Tibial nerve (tissue), 4 donors: ENCODE measurements around the gene SLC35F3. TPM values are rescaled to one million over a fixed set of nuclear protein-coding genes. Genes with fewer than 3 reads are reported as not detected.

Experiments
- DNase-seq, 2 donors: peaks; one replicate each; pipeline ENCODE4 v3.0.0-alpha.2; 2019; ENCODE audit warnings: low spot score in 2 of 2
- H3K27ac ChIP-seq, 4 donors: fragments of 200-600 bp; sonication (generic) in 3 of 4; one replicate each; pipeline ENCODE4 v1.5.1; 2017 to 2019; ENCODE audit warnings: mild to moderate bottlenecking in 1 of 4
- H3K27me3 ChIP-seq, 2 donors: fragments of 200-600 bp; sonication (generic) in 1 of 2; one replicate each; pipeline versions ENCODE4 v1.5.1 to v1.6.0; 2017 to 2019
- H3K36me3 ChIP-seq, 3 donors: fragments of 200-600 bp; sonication (generic); one replicate each; pipeline ENCODE4 v1.5.1; 2018 to 2019
- H3K4me1 ChIP-seq, 4 donors: fragments of 200-600 bp; sonication (generic) in 3 of 4; one replicate each; pipeline ENCODE4 v1.5.1; 2017 to 2019
- H3K4me3 ChIP-seq, 4 donors: fragments of 200-600 bp; sonication (generic) in 3 of 4; one replicate each; pipeline ENCODE4 v1.5.1; 2017 to 2019; ENCODE audit warnings: mild to moderate bottlenecking in 1 of 4, moderate library complexity in 1 of 4
- H3K9me3 ChIP-seq, 4 donors: fragments of 200-600 bp; sonication (generic) in 3 of 4; one replicate each; pipeline ENCODE4 v1.5.1; 2017 to 2019
- EP300 ChIP-seq, 2 donors: sonication (generic); formaldehyde crosslinking; IDR thresholded peaks; one replicate each; pipeline ENCODE4 v1.6.1; 2017; ENCODE audit warnings: antibody characterized with exemption in 2 of 2, mild to moderate bottlenecking in 1 of 2
- POLR2A ChIP-seq, 2 donors: fragments of 450-650 bp; IDR thresholded peaks; one replicate each; pipeline ENCODE4 v1.6.1; 2017; ENCODE audit warnings: antibody characterized with exemption in 2 of 2, mild to moderate bottlenecking in 2 of 2, moderate library complexity in 2 of 2
- WGBS, 2 donors: methylation state at CpG; one replicate each; pipeline ENCODE4 v1.1.5; 2018; 5-methylcytosine and 5-hydroxymethylcytosine counted together
- total RNA-seq, 4 donors: library from RNA; depleted of rRNA; stranded (reverse); fragments of >200 nt; gene quantifications; one replicate each; pipeline ENCODE4 v1.1.0, GENCODE V29; 2016
- TF ChIP-seq, protein P1 (sequence below), 5 experiments: fragments of 200-600 bp in 3 of 5; fragments of 450-650 bp in 2 of 5; sonication (generic) in 3 of 5; IDR thresholded peaks; one replicate each; pipeline ENCODE4 v1.5.1; 2016 to 2019; ENCODE audit warnings: antibody characterized with exemption in 5 of 5, mild to moderate bottlenecking in 3 of 5, moderate library complexity in 2 of 5

SLC35F3 gene
- total RNA-seq, 4 donors from 2014 or later: 0.90 TPM; not detected in 3

GRCh38 chr1:234008591-234008990 lies 104.1 kb downstream of the SLC35F3 start:
- DNase-seq: no peak
- Histone ChIP-seq H3K4me3 (no peak overlapping the region), H3K36me3 (no peaks in the 10 kb centered on the region), H3K9me3 (peaks cover 0 to 13% (median 0%) of the 10 kb centered on the region in 4 donors), H3K27me3 (no peaks in the 10 kb centered on the region), H3K27ac (no peak overlapping the region), H3K4me1 (no peaks in the 10 kb centered on the region)
- no peak for TF ChIP-seq POLR2A (IDR thresholded peaks at IDR 0.05)
- no peak for TF ChIP-seq EP300 (IDR thresholded peaks at IDR 0.05)
- TF ChIP-seq, protein P1, sequence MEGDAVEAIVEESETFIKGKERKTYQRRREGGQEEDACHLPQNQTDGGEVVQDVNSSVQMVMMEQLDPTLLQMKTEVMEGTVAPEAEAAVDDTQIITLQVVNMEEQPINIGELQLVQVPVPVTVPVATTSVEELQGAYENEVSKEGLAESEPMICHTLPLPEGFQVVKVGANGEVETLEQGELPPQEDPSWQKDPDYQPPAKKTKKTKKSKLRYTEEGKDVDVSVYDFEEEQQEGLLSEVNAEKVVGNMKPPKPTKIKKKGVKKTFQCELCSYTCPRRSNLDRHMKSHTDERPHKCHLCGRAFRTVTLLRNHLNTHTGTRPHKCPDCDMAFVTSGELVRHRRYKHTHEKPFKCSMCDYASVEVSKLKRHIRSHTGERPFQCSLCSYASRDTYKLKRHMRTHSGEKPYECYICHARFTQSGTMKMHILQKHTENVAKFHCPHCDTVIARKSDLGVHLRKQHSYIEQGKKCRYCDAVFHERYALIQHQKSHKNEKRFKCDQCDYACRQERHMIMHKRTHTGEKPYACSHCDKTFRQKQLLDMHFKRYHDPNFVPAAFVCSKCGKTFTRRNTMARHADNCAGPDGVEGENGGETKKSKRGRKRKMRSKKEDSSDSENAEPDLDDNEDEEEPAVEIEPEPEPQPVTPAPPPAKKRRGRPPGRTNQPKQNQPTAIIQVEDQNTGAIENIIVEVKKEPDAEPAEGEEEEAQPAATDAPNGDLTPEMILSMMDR (IDR thresholded peaks at IDR 0.05): no peak

DNA sequence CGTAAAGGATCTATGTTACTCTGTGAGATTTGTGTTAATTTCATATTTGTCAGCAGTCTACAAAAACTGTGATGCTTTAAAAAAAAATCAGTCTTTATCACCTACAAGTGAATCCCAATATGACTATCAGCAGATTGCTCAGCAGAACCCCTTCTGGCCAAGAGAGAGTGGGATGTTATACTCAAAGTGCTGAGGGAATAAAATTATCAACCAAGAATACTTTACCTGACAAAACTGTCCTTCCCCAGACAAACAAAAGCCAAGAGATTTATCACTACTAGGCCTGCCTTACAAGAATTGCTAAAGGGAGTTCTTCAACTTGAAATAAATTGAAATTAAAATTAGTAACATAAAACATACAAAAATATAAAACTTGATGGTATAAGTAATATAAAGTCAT lies 105.2 kb downstream of the SLC35F3 start:
- no peak for DNase-seq
- no peak overlapping the region for H3K27ac ChIP-seq
- no peaks in the 10 kb centered on the region for H3K27me3 ChIP-seq
- no peaks in the 10 kb centered on the region for H3K4me1 ChIP-seq
- H3K4me3 ChIP-seq: no peak overlapping the region
- peaks cover 0 to 13% (median 0%) of the 10 kb centered on the region in 4 donors for H3K9me3 ChIP-seq
- 86 to 90% methylated on average over 1 of the region's 1 CpG for WGBS, 2 donors
- H3K36me3 ChIP-seq: no peaks in the 10 kb centered on the region
- TF ChIP-seq POLR2A (IDR thresholded peaks at IDR 0.05) (no peak), EP300 (IDR thresholded peaks at IDR 0.05) (no peak)
- TF ChIP-seq, protein P1 (IDR thresholded peaks at IDR 0.05): no peak

DNA sequence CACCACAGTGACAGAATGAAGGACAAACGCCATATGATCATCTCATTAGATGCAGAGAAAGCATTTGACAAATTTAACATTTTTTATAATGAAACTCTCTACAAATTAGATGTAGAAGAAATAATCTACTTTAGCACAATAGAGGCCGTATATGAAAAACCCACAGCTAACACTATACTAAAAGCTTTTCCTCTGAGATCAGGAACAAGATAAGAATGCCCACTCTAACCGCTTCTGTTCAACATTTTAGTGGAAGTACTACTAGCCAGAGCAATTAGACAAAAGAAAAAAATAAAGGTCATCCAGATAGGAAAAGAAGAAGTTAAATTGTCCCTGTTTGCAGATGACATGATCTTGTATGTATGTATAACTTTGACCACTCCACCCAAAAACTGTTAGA lies 109.7 kb downstream of the SLC35F3 start:
- Histone ChIP-seq H3K9me3 (peaks cover 0 to 14% (median 0%) of the 10 kb centered on the region in 4 donors), H3K4me3 (no peak overlapping the region), H3K27ac (no peak overlapping the region), H3K4me1 (no peaks in the 10 kb centered on the region), H3K36me3 (no peaks in the 10 kb centered on the region), H3K27me3 (no peaks in the 10 kb centered on the region)
- DNase-seq: no peak
- 72 to 73% methylated on average over 3 of the region's 3 CpGs for WGBS, 2 donors
- TF ChIP-seq EP300 (IDR thresholded peaks at IDR 0.05): no peak
- TF ChIP-seq, protein P1 (IDR thresholded peaks at IDR 0.05): no peak

- Histone ChIP-seq H3K27ac (no peak overlapping the region), H3K36me3 (no peaks in the 10 kb centered on the region), H3K4me3 (no peak overlapping the region), H3K27me3 (no peaks in the 10 kb centered on the region), H3K4me1 (no peaks in the 10 kb centered on the region), H3K9me3 (peaks cover 0 to 4% (median 1%) of the 10 kb centered on the region in 4 donors)
- TF ChIP-seq, protein P1 (IDR thresholded peaks at IDR 0.05): no peak
- TF ChIP-seq EP300 (IDR thresholded peaks at IDR 0.05): no peak
- no peak for DNase-seq
- 96 to 97% methylated on average over 4 of the region's 4 CpGs for WGBS, 2 donors
These were observed 114.3 kb downstream of the SLC35F3 start for GRCh38 chr1:234018816-234019215.

DNA sequence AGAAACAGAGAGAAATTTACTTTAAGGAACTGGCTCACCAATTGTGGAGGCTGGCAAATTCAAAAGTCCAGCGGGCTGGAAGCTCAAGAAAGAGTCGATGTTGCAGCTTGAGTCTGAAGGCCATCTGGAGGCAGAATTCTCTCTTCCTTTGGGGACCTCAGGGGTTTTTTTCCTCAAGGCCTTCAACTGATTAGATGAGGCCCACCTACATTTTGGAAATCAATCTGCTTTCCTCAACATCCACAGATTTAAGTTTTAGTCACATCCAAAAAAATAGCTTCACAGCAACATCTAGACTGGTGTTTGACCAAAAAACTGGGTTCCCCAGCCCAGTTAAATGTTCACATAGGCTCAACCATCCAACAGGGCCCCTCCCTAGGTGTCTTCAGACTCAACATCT lies 114.9 kb downstream of the SLC35F3 start:
- no peaks in the 10 kb centered on the region for H3K36me3 ChIP-seq
- TF ChIP-seq EP300 (IDR thresholded peaks at IDR 0.05) (no peak), POLR2A (IDR thresholded peaks at IDR 0.05) (no peak)
- TF ChIP-seq, protein P1 (IDR thresholded peaks at IDR 0.05): no peak
- H3K4me3 ChIP-seq: no peak overlapping the region
- 89 to 97% methylated on average over 2 of the region's 2 CpGs for WGBS, 2 donors
- no peak overlapping the region for H3K27ac ChIP-seq
- no peaks in the 10 kb centered on the region for H3K4me1 ChIP-seq
- no peaks in the 10 kb centered on the region for H3K27me3 ChIP-seq
- H3K9me3 ChIP-seq: peaks cover 0 to 4% (median 1%) of the 10 kb centered on the region in 4 donors
- DNase-seq: no peak
